ENCODE results near the gene KCNE3.

DNA sequence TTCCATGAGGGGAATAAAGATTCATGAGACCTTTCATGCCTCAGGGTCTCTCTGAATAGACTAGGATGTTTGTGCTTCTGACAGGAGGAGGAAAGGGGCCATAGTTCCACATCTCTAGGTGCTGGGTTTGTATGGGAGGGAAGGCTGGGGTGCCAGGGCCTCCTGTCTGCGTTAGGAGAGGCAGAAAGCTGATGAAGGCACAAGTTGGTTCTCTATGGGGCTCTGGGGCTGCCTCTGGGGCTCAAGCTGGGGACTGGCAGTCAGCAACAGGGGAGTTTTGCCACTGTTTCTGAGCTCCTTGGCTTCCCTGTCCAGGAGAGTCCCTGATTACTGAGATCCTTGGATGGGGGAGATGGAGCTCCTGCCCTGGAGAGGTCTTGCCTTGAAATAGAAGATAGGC is 4.1 kb downstream of the KCNE3 start:
- TF ChIP-seq POLR2A (IDR thresholded peaks at IDR 0.05): no peak
- TF ChIP-seq, protein P1, sequence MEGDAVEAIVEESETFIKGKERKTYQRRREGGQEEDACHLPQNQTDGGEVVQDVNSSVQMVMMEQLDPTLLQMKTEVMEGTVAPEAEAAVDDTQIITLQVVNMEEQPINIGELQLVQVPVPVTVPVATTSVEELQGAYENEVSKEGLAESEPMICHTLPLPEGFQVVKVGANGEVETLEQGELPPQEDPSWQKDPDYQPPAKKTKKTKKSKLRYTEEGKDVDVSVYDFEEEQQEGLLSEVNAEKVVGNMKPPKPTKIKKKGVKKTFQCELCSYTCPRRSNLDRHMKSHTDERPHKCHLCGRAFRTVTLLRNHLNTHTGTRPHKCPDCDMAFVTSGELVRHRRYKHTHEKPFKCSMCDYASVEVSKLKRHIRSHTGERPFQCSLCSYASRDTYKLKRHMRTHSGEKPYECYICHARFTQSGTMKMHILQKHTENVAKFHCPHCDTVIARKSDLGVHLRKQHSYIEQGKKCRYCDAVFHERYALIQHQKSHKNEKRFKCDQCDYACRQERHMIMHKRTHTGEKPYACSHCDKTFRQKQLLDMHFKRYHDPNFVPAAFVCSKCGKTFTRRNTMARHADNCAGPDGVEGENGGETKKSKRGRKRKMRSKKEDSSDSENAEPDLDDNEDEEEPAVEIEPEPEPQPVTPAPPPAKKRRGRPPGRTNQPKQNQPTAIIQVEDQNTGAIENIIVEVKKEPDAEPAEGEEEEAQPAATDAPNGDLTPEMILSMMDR (IDR thresholded peaks at IDR 0.05): no peak
- no peak for TF ChIP-seq EP300 (IDR thresholded peaks at IDR 0.05)
- no peak for TF ChIP-seq POLR2AphosphoS5 (IDR thresholded peaks at IDR 0.05)

All from gastroesophageal sphincter (tissue), 3 donors.